Measurements from ENCODE around the gene SSC4D. TPM values are rescaled to one million over a fixed set of nuclear protein-coding genes. Genes with fewer than 3 reads are reported as not detected.
A peak's percentile ranks its signal among the peaks of the same experiment; 100 is the strongest.

Gene SSC4D
- total and polyA plus RNA-seq, 9 of the 15 experiments (the other 6 are each of a cell fraction or from before 2014, with no cell fraction given) = 0.06 to 1.1 (median 0.85) TPM; not detected in 1

DNA sequence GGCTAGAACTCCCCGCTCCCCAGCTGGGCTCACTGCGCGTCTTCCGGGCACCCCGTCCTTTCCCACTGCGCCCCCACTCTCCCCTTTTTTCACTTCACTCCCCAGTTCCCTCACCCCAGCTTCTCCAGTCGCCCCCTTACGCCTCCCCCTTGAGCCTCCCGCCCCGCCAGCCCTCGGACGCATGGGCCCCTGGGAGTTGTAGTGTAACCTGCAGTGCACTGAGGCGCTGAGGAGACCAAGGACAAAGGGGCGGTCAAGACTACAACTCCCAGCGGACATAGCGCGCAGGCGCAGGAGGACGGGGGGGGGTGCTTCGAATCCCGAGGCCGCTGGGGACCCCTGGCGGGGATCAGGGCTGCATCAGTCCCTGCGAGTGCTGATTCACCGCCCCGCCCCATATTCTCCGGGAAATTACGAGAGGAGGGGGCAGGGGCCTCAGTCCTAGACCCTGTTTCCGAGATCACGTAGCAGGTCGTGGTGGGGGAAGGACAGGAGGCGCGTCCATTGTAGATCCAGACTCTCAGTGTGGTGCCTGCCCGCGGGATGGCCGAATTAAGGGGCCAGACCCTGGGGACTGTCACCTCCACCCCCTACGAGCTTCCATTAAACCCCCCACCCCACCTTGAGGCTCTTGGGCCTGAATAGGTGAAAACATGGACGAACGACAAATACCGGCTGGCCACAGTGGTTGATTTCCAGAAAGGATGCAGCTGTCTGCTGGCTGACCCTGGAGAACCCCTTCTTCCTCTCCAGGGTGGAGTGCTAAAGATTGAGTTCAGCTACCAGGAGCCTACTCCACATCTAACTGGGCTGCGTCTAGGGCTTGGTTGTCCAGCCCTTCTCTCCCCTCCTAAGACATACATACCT is 50.2 kb downstream of the SSC4D start (continued):
- TF ChIP-seq MYNN (IDR thresholded peaks at IDR 0.05) = peak; percentile 58
- TF ChIP-seq MYNN (CRISPR knock-in tag; IDR thresholded peaks at IDR 0.05) = no peak
- TF ChIP-seq DACH1 (IDR thresholded peaks at IDR 0.05; ENCODE audit: partially characterized antibody) = no peak
- TF ChIP-seq, protein P1, sequence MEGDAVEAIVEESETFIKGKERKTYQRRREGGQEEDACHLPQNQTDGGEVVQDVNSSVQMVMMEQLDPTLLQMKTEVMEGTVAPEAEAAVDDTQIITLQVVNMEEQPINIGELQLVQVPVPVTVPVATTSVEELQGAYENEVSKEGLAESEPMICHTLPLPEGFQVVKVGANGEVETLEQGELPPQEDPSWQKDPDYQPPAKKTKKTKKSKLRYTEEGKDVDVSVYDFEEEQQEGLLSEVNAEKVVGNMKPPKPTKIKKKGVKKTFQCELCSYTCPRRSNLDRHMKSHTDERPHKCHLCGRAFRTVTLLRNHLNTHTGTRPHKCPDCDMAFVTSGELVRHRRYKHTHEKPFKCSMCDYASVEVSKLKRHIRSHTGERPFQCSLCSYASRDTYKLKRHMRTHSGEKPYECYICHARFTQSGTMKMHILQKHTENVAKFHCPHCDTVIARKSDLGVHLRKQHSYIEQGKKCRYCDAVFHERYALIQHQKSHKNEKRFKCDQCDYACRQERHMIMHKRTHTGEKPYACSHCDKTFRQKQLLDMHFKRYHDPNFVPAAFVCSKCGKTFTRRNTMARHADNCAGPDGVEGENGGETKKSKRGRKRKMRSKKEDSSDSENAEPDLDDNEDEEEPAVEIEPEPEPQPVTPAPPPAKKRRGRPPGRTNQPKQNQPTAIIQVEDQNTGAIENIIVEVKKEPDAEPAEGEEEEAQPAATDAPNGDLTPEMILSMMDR (IDR thresholded peaks at IDR 0.05 in 2 of 3, conservative IDR thresholded peaks at IDR 0.05 in 1 of 3; ENCODE audit: insufficient read depth in 2 of 3, low read depth in 1 of 3, low read length in 3 of 3) = peak; percentile 88 to 94 (median 88)
- no peak for TF ChIP-seq RBBP5 (IDR thresholded peaks at IDR 0.05; ENCODE audit: borderline replicate concordance, insufficient read depth, low read length, poor library complexity, severe bottlenecking)
- TF ChIP-seq MAFK (IDR thresholded peaks at IDR 0.05; ENCODE audit: low read length) = peak; percentile 66; the same call in 1 of the 2 replicates
- TF ChIP-seq BRF1 (IDR thresholded peaks at IDR 0.05; ENCODE audit: borderline replicate concordance, extremely low read depth, insufficient read length) = no peak
- TF ChIP-seq NUFIP1 (IDR thresholded peaks at IDR 0.05; ENCODE audit: partially characterized antibody) = no peak
- peak; percentile 76; the same call in 1 of the 2 replicates for TF ChIP-seq KLF6 (CRISPR knock-in tag; IDR thresholded peaks at IDR 0.05; ENCODE audit: borderline replicate concordance)
- no peak for TF ChIP-seq SETDB1 (IDR thresholded peaks at IDR 0.05; ENCODE audit: low read length)
- no peak for TF ChIP-seq ZNF174 (CRISPR knock-in tag; IDR thresholded peaks at IDR 0.05)
- no peak for TF ChIP-seq SAFB (IDR thresholded peaks at IDR 0.05; ENCODE audit: borderline replicate concordance, low read depth, low read length)
- TF ChIP-seq, protein P2, sequence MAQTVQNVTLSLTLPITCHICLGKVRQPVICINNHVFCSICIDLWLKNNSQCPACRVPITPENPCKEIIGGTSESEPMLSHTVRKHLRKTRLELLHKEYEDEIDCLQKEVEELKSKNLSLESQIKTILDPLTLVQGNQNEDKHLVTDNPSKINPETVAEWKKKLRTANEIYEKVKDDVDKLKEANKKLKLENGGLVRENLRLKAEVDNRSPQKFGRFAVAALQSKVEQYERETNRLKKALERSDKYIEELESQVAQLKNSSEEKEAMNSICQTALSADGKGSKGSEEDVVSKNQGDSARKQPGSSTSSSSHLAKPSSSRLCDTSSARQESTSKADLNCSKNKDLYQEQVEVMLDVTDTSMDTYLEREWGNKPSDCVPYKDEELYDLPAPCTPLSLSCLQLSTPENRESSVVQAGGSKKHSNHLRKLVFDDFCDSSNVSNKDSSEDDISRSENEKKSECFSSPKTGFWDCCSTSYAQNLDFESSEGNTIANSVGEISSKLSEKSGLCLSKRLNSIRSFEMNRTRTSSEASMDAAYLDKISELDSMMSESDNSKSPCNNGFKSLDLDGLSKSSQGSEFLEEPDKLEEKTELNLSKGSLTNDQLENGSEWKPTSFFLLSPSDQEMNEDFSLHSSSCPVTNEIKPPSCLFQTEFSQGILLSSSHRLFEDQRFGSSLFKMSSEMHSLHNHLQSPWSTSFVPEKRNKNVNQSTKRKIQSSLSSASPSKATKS (CRISPR knock-in tag; IDR thresholded peaks at IDR 0.05) = no peak
- no peak for TF ChIP-seq EWSR1 (IDR thresholded peaks at IDR 0.05; ENCODE audit: borderline replicate concordance, low read depth, partially characterized antibody)
- TF ChIP-seq MXI1 (IDR thresholded peaks at IDR 0.05; ENCODE audit: low read depth, low read length) = 0 out of 2 replicates have a peak, but pooled peaks have one; percentile 53
- TF ChIP-seq PURB (CRISPR knock-in tag; IDR thresholded peaks at IDR 0.05; ENCODE audit: low read depth) = no peak
- no peak for TF ChIP-seq PHTF2 (CRISPR knock-in tag; IDR thresholded peaks at IDR 0.05)
- no peak for TF ChIP-seq KLF1 (tag; IDR thresholded peaks at IDR 0.05)
- TF ChIP-seq, protein P3, sequence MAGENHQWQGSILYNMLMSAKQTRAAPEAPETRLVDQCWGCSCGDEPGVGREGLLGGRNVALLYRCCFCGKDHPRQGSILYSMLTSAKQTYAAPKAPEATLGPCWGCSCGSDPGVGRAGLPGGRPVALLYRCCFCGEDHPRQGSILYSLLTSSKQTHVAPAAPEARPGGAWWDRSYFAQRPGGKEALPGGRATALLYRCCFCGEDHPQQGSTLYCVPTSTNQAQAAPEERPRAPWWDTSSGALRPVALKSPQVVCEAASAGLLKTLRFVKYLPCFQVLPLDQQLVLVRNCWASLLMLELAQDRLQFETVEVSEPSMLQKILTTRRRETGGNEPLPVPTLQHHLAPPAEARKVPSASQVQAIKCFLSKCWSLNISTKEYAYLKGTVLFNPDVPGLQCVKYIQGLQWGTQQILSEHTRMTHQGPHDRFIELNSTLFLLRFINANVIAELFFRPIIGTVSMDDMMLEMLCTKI (IDR thresholded peaks at IDR 0.05; ENCODE audit: partially characterized antibody) = no peak
- no peak for TF ChIP-seq SIN3A (IDR thresholded peaks at IDR 0.05; ENCODE audit: borderline replicate concordance in 2 of 2, control insufficient read depth in 1 of 2, low read depth in 2 of 2, low read length in 2 of 2)
- TF ChIP-seq U2AF1 (optimal IDR thresholded peaks at IDR 0.05; ENCODE audit: low read depth, low read length) = no peak
- 0 out of 2 replicates have a peak, but pooled peaks have one; percentile 39 for TF ChIP-seq MTA3 (IDR thresholded peaks at IDR 0.05; ENCODE audit: borderline replicate concordance)

Measured in K562 (cell line).